HG02884 (cell line): ENCODE data around the gene LMNB1.
A peak's percentile ranks its signal among the peaks of the same experiment; 100 is the strongest.
"Not testable (repeated sequence)": the region's sequence is repeated elsewhere in the genome, so short reads cannot be mapped to it uniquely, and the experiment has no call there.

Experiments used
- ATAC-seq: cut with Tn5 transposase; IDR thresholded peaks from one replicate; pipeline ENCODE4 v1.9.1; 2021; ENCODE audit warnings: mild to moderate bottlenecking, moderate library complexity; ENCODE audit not compliant: unreplicated experiment

The LMNB1 gene

DNA sequence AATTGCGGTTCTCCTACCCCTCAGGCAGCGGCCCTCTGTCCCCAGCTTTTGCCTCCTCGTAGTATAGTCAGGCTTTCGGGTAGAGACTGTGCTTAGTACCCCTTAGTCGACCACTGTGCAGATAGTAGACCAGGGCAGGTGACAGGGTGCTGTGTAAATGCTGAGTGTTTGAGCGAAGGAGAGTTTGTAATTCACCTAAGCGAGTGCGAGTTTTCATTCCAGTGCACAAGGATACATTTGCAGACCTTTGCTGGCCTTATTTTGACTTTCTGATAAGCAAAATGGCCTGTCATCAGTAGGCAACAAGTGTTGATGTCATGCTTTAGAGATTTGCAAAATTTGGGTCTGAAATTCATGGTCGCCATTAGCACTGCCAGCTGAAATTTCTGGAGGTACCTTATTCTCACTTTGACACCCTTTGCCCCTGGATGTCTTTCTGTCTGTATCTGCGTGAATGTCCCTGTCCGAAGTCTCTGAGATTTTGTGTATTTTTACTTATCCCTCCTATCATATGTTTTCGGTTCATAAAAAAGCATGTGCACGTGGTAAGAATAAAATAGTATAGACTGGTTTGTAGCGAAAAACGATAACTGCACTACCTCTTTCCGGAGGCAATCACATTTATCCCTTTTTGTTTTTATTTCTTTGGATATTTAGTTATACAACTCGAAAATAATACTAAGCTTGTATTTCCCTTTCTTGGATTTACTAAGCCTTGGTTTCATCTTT is 1.9 kb downstream of the LMNB1 start:
- no peak for ATAC-seq

- no peak for ATAC-seq
Observed at GRCh38 chr5:126780165-126780827, 3.4 kb downstream of the LMNB1 start.

- not testable (repeated sequence) for ATAC-seq
Observed at GRCh38 chr5:126788409-126788808, 11.5 kb downstream of the LMNB1 start.

- no peak for ATAC-seq
Observed at GRCh38 chr5:126793097-126793496, 16.2 kb downstream of the LMNB1 start.

- ATAC-seq: not testable (repeated sequence)
Observed at GRCh38 chr5:126793648-126794047, 16.7 kb downstream of the LMNB1 start.

GRCh38 chr5:126794157-126794828 is 17.4 kb downstream of the LMNB1 start:
- peak; percentile 34 for ATAC-seq

- ATAC-seq: no peak
Observed at GRCh38 chr5:126799780-126800179, 22.8 kb downstream of the LMNB1 start.

GRCh38 chr5:126801174-126801991 is 24.4 kb downstream of the LMNB1 start:
- no peak for ATAC-seq

- ATAC-seq: peak; percentile 42
Observed at GRCh38 chr5:126801992-126802294, 25.0 kb downstream of the LMNB1 start.

- ATAC-seq: no peak
Observed at GRCh38 chr5:126805063-126805462, 28.1 kb downstream of the LMNB1 start.

DNA sequence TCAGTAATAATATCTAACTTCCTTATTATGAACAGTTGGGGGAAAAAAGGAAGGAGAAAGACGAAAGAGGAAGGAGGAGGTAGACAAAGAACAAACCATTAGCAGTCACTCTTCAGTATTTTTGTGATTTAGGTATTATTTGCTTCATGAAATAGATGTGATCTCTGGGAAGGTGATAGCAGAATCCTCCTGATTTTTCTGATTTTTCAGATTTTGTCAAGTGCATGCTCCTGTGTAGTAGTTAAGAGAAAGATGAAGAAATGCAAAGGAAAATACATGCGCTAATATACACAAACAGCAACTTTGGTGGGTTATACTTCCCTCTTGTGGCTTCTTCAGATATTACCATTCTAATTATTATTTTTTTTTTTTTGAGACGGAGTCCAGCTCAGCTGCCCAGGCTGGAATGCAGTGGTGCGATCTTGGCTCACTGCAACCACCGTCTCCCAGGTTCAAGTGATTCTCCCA is 31.6 kb downstream of the LMNB1 start:
- no peak for ATAC-seq

- no peak for ATAC-seq
Observed at GRCh38 chr5:126809916-126810315, 33.0 kb downstream of the LMNB1 start.

GRCh38 chr5:126810596-126811380 is 33.9 kb downstream of the LMNB1 start:
- ATAC-seq: no peak

DNA sequence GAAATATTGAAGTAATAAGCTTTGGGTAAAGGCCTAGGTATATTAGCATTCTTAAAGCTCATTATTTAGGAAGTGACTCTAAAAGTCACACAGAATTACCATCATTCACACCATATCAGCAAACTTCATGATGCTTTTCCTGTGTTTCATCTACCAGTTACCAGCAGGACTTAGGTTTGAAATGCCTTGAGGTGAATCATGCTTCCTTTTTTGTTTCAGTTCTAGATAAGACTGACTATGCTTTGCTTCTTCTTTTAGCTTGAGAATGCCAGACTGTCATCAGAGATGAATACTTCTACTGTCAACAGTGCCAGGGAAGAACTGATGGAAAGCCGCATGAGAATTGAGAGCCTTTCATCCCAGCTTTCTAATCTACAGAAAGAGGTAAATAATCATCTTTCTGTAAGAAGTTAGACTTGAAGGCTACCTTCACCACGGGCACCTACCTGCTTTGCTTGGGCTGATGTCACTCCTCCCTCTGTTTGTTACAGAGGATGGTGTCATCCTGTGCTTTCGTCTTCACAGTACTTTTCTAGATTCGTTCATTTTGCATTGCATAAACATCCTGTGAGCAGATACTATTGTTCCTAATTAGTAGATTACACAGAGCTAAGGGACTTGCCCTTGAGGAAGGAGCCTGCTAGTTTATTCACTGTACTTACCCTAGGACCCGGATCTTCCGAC is 34.7 kb downstream of the LMNB1 start:
- ATAC-seq: no peak

DNA sequence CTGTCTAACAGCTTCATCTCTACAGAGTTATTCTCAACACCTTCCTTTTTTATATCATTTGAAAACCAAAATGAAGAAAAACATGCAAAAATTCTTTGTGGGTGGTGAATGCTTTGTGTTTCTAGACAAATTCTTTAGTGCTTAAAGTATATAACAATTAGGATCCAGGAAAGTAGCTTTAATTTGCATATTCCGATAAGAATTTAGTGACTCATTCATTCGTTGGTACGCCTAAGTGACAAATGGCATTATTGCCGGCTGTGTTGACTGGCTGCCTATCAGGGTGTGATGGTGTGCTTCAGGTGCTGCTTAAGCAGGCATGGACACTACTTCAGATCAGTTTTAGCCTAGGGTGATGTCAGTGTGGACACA is 35.2 kb downstream of the LMNB1 start:
- no peak for ATAC-seq

GRCh38 chr5:126813799-126814198 is 36.9 kb downstream of the LMNB1 start:
- not testable (repeated sequence) for ATAC-seq

DNA sequence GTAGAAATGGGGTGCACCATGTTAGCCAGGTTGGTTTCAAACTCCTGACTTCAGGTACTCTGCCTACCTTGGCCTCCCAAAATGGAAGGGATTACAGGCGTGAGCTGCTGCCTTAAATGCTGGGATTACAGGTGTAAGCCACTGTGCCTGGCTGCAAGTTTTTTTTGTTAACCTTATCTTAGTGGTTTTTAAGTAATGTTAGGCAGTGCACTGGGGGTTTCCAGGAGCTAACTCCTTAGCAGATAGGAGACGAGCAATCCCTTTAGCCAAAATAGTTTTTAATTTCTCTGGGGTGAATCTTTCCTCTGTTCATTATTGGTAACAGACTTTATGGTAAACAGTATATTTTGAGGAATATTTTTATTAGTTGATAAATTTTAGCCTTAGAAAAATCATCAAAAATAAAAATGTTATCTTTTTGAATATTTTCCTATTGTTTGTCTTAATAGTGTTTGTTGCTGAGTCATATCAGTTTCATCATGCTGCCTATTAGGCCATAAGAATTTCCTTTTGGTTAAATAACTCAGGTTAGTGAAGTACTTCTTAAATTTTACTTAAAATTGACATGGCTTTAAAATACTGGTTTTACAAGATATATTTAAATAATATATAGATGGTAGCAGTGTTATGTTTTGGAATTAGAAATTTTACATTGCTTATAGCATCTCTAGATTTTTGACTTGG is 37.9 kb downstream of the LMNB1 start:
- ATAC-seq: no peak

GRCh38 chr5:126816649-126817048 is 39.7 kb downstream of the LMNB1 start:
- no peak for ATAC-seq

DNA sequence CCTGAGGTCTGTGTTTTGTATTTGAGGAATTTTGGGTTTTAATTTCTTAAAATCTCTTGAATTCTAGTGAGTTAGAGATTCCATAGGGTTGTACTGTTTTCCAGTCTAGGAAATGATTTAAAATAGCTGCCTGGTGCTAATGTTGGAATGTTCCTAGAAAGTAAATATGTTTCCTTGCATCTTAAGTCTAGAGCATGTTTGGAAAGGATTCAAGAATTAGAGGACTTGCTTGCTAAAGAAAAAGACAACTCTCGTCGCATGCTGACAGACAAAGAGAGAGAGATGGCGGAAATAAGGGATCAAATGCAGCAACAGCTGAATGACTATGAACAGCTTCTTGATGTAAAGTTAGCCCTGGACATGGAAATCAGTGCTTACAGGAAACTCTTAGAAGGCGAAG is 41.8 kb downstream of the LMNB1 start:
- ATAC-seq: no peak
